Kidney (tissue), 14 donors: ENCODE results near the gene HOMER2. TPM values are rescaled to one million over a fixed set of nuclear protein-coding genes. Genes with fewer than 3 reads are reported as not detected.

Source experiments
- DNase-seq, 5 donors: peaks; one replicate each; pipeline ENCODE4 v3.0.0-alpha.2; 2013 to 2020
- FAIRE-seq: peaks from 2 replicates; lab custom pipeline; 2012; peaks lifted over from hg19 to GRCh38; lab: Jason Lieb, UNC
- H3K27ac ChIP-seq, 2 donors: one replicate each; pipeline ENCODE4 v1.7.0; 2013; ENCODE audit warnings: low read depth in 2 of 2, low read length in 2 of 2, inconsistent platforms in 1 of 2
- H3K27me3 ChIP-seq: one replicate; pipeline ENCODE4 v1.7.1; 2013; ENCODE audit warnings: low read length, inconsistent platforms; ENCODE audit not compliant: control insufficient read depth, insufficient read depth
- H3K36me3 ChIP-seq, 3 donors: one replicate each; pipeline versions ENCODE4 v1.7.0 to v1.7.1; 2013; ENCODE audit warnings: low read length in 3 of 3, control low read depth in 1 of 3, inconsistent platforms in 1 of 3; ENCODE audit not compliant: insufficient read depth in 3 of 3, control insufficient read depth in 2 of 3
- H3K4me1 ChIP-seq, 3 donors: one replicate each; pipeline versions ENCODE4 v1.7.0 to v1.7.1; 2013; ENCODE audit warnings: low read length in 3 of 3, inconsistent platforms in 1 of 3, low read depth in 1 of 3; ENCODE audit not compliant: control insufficient read depth in 2 of 3, insufficient read depth in 2 of 3
- H3K4me3 ChIP-seq, 3 donors: one replicate each; pipeline versions ENCODE4 v1.7.0 to v1.8.1; 2013; ENCODE audit warnings: low read length in 3 of 3, control low read depth in 1 of 3, inconsistent platforms in 1 of 3
- H3K9ac ChIP-seq, 3 donors: one replicate each; pipeline versions ENCODE4 v1.7.0 to v1.7.1; 2013; ENCODE audit warnings: low read length in 3 of 3, control low read depth in 1 of 3, inconsistent platforms in 1 of 3
- H3K9me3 ChIP-seq, 3 donors: one replicate each; pipeline versions ENCODE4 v1.7.0 to v1.7.1; 2013; ENCODE audit warnings: low read length in 3 of 3, control low read depth in 1 of 3, inconsistent platforms in 1 of 3; ENCODE audit not compliant: control insufficient read depth in 2 of 3, insufficient read depth in 1 of 3
- intact Hi-C: fragments of 100-400 bp; cut with DNase I; formaldehyde crosslinking; loops from one replicate; pipeline ENCODE4 v1.11.1; 2022
- polyA plus RNA-seq: library from polyadenylated mRNA; stranded (reverse); fragments of 350-450 nt; fragmentation: Illumina TruSeq; extraction: RNeasy Lipid Tissue Mini Kit (QIAGEN cat#74804); gene quantifications from one replicate; pipeline ENCODE4 v1.2.3, GENCODE V29; 2014; ENCODE audit warnings: low read depth, low replicate concordance; ENCODE audit not compliant: insufficient read depth
- total RNA-seq: library from RNA; stranded (reverse); fragmentation: NEBNext Ultra II Directional; extraction: Animal tissue kit (Norgen Biotek cat#: 25700); gene quantifications from one replicate; pipeline ENCODE4 v1.2.1, GENCODE V29; 2021
- TF ChIP-seq, protein P1 (sequence below): IDR thresholded peaks from 3 replicates; pipeline ENCODE4 v1.5.1; 2012; ENCODE audit warnings: mild to moderate bottlenecking, moderate library complexity, borderline replicate concordance; ENCODE audit not compliant: insufficient read depth; ENCODE audit errors: extremely low read depth
- donor health status: control.
- donor health status: control.
- donor health status: control.
- donor health status: control.
- donor health status: control.
- donor health status: DM: yes; HTN: yes; CAD: no.
- donor health status: Normal renal cell carcinoma (clear cell type).

The HOMER2 gene
- total and polyA plus RNA-seq, 2 donors from 2014 or later, result 4.6 to 35.8 TPM

DNA sequence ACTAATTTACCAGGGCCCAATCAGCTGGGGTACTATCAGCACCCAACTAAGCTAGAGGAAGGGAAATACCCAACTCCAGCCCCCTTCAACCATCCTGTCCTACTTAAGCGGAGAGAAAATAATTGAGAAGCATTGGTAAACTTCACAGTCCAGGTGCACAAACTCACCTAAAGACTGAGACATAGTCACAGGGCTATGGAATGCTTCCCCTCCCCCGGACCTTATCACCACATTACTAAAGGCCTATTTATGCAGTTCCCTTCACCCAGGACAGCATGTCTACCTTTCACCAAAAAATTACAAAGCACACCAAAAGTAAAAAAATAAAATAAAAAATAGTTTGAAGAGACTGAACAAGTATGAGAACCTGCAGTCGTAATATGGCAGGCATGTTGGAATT is 47.9 kb downstream of the HOMER2 start:
- Histone ChIP-seq H3K9ac (no peak overlapping the region), H3K36me3 (no peaks in the 10 kb centered on the region), H3K4me3 (no peak overlapping the region), H3K9me3 (peaks cover 0 to 9% (median 2%) of the 10 kb centered on the region in 3 donors), H3K27ac (no peak overlapping the region), H3K27me3 (no peaks in the 10 kb centered on the region), H3K4me1 (no peaks in the 10 kb centered on the region)
- TF ChIP-seq, protein P1, sequence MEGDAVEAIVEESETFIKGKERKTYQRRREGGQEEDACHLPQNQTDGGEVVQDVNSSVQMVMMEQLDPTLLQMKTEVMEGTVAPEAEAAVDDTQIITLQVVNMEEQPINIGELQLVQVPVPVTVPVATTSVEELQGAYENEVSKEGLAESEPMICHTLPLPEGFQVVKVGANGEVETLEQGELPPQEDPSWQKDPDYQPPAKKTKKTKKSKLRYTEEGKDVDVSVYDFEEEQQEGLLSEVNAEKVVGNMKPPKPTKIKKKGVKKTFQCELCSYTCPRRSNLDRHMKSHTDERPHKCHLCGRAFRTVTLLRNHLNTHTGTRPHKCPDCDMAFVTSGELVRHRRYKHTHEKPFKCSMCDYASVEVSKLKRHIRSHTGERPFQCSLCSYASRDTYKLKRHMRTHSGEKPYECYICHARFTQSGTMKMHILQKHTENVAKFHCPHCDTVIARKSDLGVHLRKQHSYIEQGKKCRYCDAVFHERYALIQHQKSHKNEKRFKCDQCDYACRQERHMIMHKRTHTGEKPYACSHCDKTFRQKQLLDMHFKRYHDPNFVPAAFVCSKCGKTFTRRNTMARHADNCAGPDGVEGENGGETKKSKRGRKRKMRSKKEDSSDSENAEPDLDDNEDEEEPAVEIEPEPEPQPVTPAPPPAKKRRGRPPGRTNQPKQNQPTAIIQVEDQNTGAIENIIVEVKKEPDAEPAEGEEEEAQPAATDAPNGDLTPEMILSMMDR, result no peak
- DNase-seq, result no peak
- intact Hi-C loops, result no loop called here
- no peak for FAIRE-seq

DNA sequence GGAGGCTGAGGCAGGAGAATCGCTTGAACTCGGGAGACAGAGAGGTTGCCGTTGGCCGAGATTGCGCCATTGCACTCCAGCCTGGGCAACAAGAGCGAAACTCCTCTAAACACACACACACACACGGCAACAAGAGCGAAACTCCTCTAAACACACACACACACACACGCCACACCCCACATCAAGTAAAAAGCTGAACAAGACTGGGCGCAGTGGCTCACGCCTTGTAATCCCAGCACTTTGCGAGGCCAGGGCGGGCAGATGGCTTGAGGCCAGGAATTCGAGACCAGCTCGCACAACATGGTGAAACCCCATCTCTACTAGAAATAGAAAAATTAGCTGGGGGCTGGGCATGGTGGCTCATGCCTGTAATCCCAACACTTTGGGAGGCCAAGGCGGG is 49.0 kb downstream of the HOMER2 start:
- FAIRE-seq (no peak), DNase-seq (no peak)
- Histone ChIP-seq H3K4me3 (no peak overlapping the region), H3K9me3 (peaks cover 0 to 2% (median 2%) of the 10 kb centered on the region in 3 donors), H3K27me3 (no peaks in the 10 kb centered on the region), H3K4me1 (no peaks in the 10 kb centered on the region), H3K9ac (no peak overlapping the region), H3K27ac (no peak overlapping the region), H3K36me3 (no peaks in the 10 kb centered on the region)
- TF ChIP-seq, protein P1, result no peak
- intact Hi-C loops, result no loop called here

DNA sequence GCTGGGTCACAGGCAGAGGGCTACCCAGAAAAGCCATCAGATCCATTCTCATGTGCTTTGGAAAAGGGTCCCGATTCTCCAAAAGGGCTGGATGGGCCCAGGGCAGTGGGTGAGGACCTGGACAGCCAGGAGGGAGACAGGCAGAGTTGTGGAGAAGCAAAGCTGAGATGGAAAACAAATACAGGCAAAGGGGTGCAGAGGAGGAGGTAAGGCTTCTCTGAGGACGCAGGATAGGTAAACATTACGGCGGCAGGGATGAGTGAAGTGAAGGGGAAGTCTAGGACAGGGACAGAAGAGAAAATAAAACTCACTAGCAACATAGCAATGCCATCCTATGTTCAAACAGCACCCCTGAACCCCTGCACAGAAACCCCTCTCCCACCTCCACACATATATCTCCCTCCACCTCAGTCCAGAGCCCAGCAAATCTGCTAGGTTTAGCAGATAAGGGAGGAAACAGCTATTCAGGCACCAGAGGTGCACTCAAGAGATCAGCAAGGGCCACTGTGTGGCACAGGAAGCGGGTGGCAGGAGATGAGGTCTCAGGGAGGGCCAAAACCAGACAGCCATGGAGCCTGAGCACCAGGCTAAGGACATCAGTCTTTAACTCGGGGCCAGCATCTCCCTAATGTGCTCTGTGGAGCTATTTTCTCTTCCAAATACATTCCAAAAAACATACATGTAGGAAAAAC is 51.3 kb downstream of the HOMER2 start:
- FAIRE-seq, result no peak
- H3K4me3 ChIP-seq, result no peak overlapping the region
- DNase-seq, result no peak

More for the DNA sequence above, 51.3 kb downstream of the HOMER2 start:
- Histone ChIP-seq H3K36me3 (no peaks in the 10 kb centered on the region), H3K27ac (no peak overlapping the region), H3K4me1 (no peaks in the 10 kb centered on the region), H3K27me3 (no peaks in the 10 kb centered on the region), H3K9ac (no peak overlapping the region), H3K9me3 (no peaks in the 10 kb centered on the region)
- TF ChIP-seq, protein P1, result no peak
- intact Hi-C loops, result no loop called here
